ENCODE data around the gene PRKCZ. TPM values are rescaled to one million over a fixed set of nuclear protein-coding genes. Genes with fewer than 3 reads are reported as not detected.

The PRKCZ gene
- total RNA-seq, 2 experiments from 2014 or later = 6.8 to 12.8 TPM

DNA sequence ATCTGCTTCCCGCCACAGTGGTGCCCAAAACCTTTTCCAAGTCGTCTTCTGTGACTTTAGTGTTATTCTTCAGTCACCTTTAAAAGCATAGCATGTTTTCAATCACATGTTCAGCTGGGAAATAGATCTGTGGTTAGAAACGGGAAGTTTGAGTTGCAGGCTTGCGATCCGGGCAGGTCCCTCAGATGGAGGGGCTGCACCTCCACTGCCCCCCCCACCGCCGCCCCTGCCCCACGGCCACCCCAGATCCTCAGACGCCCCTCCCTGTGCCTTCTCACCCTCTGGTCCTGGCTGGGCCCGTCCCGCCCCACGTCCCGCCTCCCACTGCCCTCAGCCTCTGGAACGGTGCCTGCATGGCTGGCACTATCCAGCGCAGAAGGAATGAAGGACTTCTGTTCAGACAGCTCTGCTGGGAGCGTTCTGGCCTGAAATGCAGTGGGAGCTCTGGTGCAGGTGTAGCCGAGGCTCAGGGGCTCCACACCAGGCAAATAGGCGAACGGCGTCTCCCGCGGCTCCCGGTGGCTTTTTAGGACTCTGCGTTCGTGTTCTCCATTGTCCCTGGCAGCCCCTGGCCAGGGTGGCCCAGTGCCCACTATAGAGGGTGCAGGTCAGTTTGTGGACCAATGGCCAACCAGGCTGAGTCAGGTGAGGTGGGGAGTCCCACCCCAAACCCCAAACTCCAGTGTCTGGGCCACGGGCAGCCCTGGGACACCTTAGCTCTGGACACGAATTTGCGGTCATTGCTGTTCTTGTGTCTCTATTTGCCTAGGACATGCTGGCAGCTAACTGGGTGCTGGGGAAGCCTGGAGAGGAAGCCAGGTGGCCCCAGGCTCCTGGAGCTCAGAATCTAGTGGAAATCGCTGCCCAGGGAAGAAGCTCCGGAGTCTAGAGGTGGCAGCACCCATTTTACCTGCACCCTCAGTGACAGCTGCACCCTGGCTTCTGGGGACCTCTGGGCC is 77.3 kb downstream of the PRKCZ start:
- ATAC-seq = no peak
- CTCF ChIA-PET = interaction anchor here (0.8 to 1.2 kb wide), 3 partner anchors 10 to 47 kb away, joined by 4 to 6 read pairs (median 4); no protein-coding TSS in a partner anchor

GRCh38 chr1:2128189-2128901 is 78.1 kb downstream of the PRKCZ start:
- Mint-ChIP-seq H3K9me3 (ENCODE audit: low read depth) (no peaks in the 10 kb centered on the region), H3K27ac (no peak overlapping the region), H3K36me3 (no peaks in the 10 kb centered on the region), H3K4me3 (no peak overlapping the region), H3K4me1 (peaks cover 18% of the 10 kb centered on the region), H3K27me3 (no peaks in the 10 kb centered on the region)
- CTCF ChIA-PET = no interaction called here
- ATAC-seq (no peak), DNase-seq (no peak)

More for the DNA sequence above, 77.3 kb downstream of the PRKCZ start:
- DNase-seq = no peak
- Mint-ChIP-seq H3K4me1 (peaks cover 11% of the 10 kb centered on the region), H3K4me3 (no peak overlapping the region), H3K27me3 (no peaks in the 10 kb centered on the region), H3K9me3 (ENCODE audit: low read depth) (no peaks in the 10 kb centered on the region), H3K27ac (no peak overlapping the region), H3K36me3 (no peaks in the 10 kb centered on the region)

GRCh38 chr1:2129256-2129943 is 79.2 kb downstream of the PRKCZ start:
- Mint-ChIP-seq H3K4me1 (peaks cover 21% of the 10 kb centered on the region), H3K9me3 (ENCODE audit: low read depth) (no peaks in the 10 kb centered on the region), H3K27me3 (no peaks in the 10 kb centered on the region), H3K27ac (no peak overlapping the region), H3K36me3 (no peaks in the 10 kb centered on the region), H3K4me3 (no peak overlapping the region)
- CTCF ChIA-PET = no interaction called here
- no peak for DNase-seq
- no peak for ATAC-seq

- H3K27ac Mint-ChIP-seq = no peak overlapping the region
- H3K27me3 Mint-ChIP-seq = no peaks in the 10 kb centered on the region
- peaks cover 21% of the 10 kb centered on the region for H3K4me1 Mint-ChIP-seq
- ATAC-seq = no peak
- no peak overlapping the region for H3K4me3 Mint-ChIP-seq
- H3K36me3 Mint-ChIP-seq = no peaks in the 10 kb centered on the region
- CTCF ChIA-PET = interaction anchor here (1.1 kb wide), 1 partner anchor 65 kb away, joined by 4 read pairs; the partner anchor contains the start of gene FAAP20
- H3K9me3 Mint-ChIP-seq (ENCODE audit: low read depth) = no peaks in the 10 kb centered on the region
- no peak for DNase-seq
Measured at GRCh38 chr1:2130156-2130555, 79.9 kb downstream of the PRKCZ start.

DNA sequence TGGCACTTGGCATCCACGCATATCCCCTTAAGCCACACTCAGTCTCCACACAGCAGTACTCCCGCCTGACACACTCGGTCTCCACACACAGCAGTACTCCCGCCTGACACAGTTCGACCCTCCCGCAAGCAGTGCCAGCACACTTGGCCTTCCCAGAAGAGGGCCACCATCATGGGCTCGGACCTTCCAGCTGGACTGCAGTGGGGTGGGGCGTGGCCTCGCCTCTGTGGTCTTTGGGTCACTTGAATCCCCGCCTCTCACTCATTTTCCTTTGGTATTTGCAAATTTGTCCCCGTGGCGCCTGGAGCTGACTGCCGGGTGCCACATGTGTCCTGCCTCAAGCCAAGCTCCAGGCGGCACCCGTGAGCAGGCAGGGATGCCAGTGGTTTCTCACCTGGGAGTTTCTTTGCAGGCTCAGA is 80.7 kb downstream of the PRKCZ start:
- no peak for DNase-seq
- ATAC-seq = no peak
- Mint-ChIP-seq H3K27ac (no peak overlapping the region), H3K9me3 (ENCODE audit: low read depth) (no peaks in the 10 kb centered on the region), H3K4me1 (peaks cover 21% of the 10 kb centered on the region), H3K4me3 (no peak overlapping the region), H3K27me3 (no peaks in the 10 kb centered on the region), H3K36me3 (no peaks in the 10 kb centered on the region)
- CTCF ChIA-PET = interaction anchor here (1.0 to 1.1 kb wide), 2 partner anchors 9 to 64 kb away, joined by 3 to 4 read pairs; partner anchors contain the start of gene FAAP20

DNA sequence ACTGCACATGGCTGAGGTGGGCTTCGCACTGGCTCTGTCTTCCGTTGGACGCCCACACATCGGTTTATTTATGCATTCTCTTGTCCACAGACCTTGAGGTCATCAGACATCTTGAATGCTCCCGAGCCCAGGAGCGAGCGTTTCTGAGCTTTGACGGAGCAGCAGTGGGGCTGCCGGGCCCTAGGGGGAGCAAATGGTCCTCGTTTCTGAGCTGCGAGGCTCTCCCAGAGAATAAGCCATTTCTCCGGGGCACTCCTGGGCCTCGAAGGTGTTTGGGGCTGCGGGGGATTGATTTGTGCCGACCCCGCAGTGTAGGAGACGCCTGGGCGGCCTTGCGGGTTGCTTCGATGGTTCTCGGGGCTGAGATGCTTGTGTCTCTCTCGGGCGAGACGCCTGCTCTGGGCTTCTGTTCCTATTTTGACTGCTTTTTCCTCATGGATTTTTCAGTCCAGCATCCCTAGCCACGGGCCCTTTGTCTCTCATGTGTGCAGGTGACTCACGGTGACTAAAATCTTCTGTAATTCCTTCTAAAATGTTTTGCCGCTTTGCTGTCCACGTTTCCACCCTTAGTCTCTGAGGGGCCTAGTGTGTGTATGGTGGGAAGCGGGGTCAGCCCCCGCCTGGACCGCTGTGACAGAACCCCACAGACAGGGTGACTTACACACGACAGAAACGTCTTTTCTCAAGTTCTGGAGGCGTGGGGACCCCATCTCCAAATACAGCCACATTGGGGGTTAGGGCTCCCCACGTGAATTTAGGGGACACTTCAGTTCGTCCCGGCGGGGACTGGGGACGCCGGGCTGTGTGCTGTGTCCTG is 82.2 kb downstream of the PRKCZ start:
- peaks cover 15% of the 10 kb centered on the region for H3K4me1 Mint-ChIP-seq
- peak overlapping the region; percentile 73 for H3K4me3 Mint-ChIP-seq
- ATAC-seq = no peak
- peak overlapping the region; percentile 75 for H3K27ac Mint-ChIP-seq
- H3K36me3 Mint-ChIP-seq = no peaks in the 10 kb centered on the region
- CTCF ChIA-PET = interaction anchor here (1.3 to 2.3 kb wide), 3 partner anchors 19 to 88 kb away, joined by 3 to 17 read pairs (median 8); no protein-coding TSS in a partner anchor
- no peaks in the 10 kb centered on the region for H3K27me3 Mint-ChIP-seq
- H3K9me3 Mint-ChIP-seq (ENCODE audit: low read depth) = no peaks in the 10 kb centered on the region
- DNase-seq = no peak

DNA sequence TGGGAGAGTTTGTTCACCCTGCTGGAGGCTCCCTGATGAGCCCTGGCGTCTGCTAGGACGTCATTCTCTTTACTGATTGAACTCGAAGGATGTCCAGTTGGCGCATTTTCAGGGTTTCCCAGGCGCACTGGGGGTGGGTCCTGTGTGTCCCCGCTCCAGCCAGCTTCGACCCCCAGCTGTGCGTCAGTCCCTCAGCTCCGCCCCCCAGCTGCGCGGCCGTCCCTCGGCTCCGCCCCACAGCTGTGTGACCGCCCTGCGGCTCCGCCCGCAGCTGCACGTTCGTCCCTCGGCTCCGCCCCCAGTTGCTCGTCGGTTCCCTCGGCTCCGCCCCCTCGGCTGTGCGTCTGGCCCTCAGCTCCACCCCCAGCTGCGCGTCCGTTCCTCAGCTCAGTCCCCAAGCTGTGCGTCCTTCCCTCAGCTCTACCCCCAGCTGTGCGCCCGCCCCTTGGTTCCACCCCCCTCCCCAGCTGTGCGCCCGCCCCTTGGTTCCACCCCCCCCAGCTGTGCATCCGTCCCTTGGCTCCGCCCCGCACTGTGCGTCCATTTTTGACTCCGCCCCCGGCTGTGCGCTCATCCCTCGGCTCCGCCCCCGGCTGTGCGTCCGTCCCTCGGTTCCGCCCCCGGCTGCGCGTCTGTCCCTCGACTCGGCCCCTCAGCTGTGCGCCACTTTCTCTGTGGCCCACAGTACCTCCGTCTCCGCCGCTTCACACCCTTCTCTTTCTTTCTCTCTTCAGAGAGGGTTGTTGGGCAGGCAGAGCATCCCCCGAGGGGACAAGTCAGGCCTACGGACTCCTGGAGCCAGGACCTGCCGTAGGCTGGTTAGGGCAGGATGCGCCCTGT is 83.0 kb downstream of the PRKCZ start:
- peak; percentile 98 for DNase-seq
- H3K36me3 Mint-ChIP-seq = no peaks in the 10 kb centered on the region
- CTCF ChIA-PET = interaction anchor here (0.7 to 2.3 kb wide), 4 partner anchors 18 to 89 kb away, joined by 3 to 17 read pairs (median 6); partner anchors contain the start of gene FAAP20
- no peaks in the 10 kb centered on the region for H3K9me3 Mint-ChIP-seq (ENCODE audit: low read depth)
- H3K27me3 Mint-ChIP-seq = no peaks in the 10 kb centered on the region
- peak overlapping the region; percentile 73 for H3K4me3 Mint-ChIP-seq
- peak overlapping the region; percentile 75 for H3K27ac Mint-ChIP-seq
- H3K4me1 Mint-ChIP-seq = peaks cover 15% of the 10 kb centered on the region
- ATAC-seq = peak; percentile 93

DNA sequence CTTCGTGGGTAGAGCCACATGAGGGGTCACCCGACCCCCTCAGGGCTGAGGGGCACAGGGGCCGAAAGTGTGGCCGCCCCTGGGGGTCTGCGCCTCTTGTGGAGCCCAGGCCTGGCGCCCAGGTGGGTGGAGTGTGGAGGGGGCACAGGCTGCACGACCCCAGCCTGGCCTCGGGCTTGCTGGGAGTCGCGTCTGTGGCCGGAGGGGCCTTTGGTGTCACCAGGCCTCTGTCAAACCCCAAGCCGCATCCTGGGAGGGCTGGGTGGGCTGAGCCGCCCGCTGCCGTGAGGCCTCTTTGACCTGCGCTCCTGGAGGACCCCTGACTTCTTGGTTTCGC is 83.6 kb downstream of the PRKCZ start:
- CTCF ChIA-PET = interaction anchor here (2.3 kb wide), 1 partner anchor 40 kb away, joined by 17 read pairs; no protein-coding TSS in a partner anchor
- H3K36me3 Mint-ChIP-seq = no peaks in the 10 kb centered on the region
- no peak for ATAC-seq
- H3K27me3 Mint-ChIP-seq = no peaks in the 10 kb centered on the region
- H3K9me3 Mint-ChIP-seq (ENCODE audit: low read depth) = no peaks in the 10 kb centered on the region
- H3K27ac Mint-ChIP-seq = no peak overlapping the region
- H3K4me1 Mint-ChIP-seq = peaks cover 15% of the 10 kb centered on the region
- no peak overlapping the region for H3K4me3 Mint-ChIP-seq
- DNase-seq = no peak

- Mint-ChIP-seq H3K9me3 (ENCODE audit: low read depth) (no peaks in the 10 kb centered on the region), H3K36me3 (no peaks in the 10 kb centered on the region), H3K4me3 (no peak overlapping the region), H3K27me3 (no peaks in the 10 kb centered on the region), H3K4me1 (peaks cover 15% of the 10 kb centered on the region), H3K27ac (no peak overlapping the region)
- DNase-seq (no peak), ATAC-seq (no peak)
- CTCF ChIA-PET = no interaction called here
Measured at GRCh38 chr1:2134266-2134620, 84.0 kb downstream of the PRKCZ start.

DNA sequence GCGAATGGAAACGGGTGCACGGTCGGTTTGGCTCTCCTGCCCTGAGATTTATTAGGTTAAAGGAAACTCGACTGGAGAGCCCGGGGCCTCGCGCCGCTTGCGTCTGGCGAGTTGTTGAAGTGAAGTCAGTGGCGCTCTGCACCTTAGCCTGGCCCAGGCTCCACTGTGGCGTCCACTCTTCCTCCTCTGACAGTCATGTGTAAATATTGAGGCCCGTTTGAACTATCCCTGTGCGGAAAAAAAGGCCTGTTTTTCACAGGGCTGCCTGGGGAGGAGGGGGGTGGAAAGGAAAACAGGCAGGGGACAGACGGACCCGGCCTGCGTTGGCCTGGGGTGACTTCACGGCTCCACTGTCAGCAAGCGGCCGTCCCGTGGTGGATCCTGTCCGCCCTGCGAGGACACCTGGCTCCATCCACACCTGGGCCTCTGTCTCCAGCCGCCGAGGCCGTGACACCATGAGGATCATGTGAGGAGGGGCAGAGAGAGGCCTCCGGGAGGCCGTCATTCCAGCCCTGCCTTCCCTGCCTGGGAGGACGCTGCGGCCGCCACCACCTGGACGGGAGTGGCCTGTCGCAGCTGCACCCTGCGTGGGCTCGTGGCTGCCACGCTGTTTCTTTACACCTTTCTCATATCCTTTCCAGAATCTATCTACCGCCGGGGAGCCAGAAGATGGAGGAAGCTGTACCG is 84.6 kb downstream of the PRKCZ start:
- no peak for DNase-seq
- no peak overlapping the region for H3K27ac Mint-ChIP-seq
- H3K4me1 Mint-ChIP-seq = peaks cover 15% of the 10 kb centered on the region
- no peak overlapping the region for H3K4me3 Mint-ChIP-seq
- no peaks in the 10 kb centered on the region for H3K36me3 Mint-ChIP-seq
- H3K9me3 Mint-ChIP-seq (ENCODE audit: low read depth) = no peaks in the 10 kb centered on the region
- no peak for ATAC-seq
- CTCF ChIA-PET = no interaction called here
- H3K27me3 Mint-ChIP-seq = no peaks in the 10 kb centered on the region

DNA sequence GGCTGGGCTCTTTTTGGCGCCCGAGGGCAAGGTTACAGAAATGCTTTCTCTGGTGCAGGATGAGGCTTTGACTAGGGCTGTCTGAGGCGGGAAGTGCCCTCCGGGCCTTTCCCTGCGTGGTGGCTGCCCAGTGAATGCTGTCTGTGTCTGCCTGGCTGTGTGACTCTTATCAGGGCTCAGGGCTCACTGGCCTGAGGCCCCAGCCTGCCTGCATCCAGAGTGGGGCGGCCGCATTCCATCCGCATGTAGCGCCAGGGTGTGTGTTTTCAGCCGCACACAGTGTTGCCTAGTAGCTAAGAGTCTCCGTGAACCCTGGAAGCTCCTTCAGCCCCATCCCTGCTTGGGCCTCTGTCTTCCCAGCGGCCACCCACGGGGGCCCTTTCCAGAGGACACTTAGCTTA is 85.2 kb downstream of the PRKCZ start:
- Mint-ChIP-seq H3K4me3 (no peak overlapping the region), H3K36me3 (no peaks in the 10 kb centered on the region), H3K27me3 (no peaks in the 10 kb centered on the region), H3K27ac (no peak overlapping the region), H3K4me1 (peaks cover 19% of the 10 kb centered on the region), H3K9me3 (ENCODE audit: low read depth) (no peaks in the 10 kb centered on the region)
- CTCF ChIA-PET = no interaction called here
- ATAC-seq (no peak), DNase-seq (no peak)
